Measurements from ENCODE around the gene PSME3IP1.

GRCh38 chr16:57133886-57134285 is 52.0 kb downstream of the PSME3IP1 start:
- TF ChIP-seq POLR2A (IDR thresholded peaks at IDR 0.05; ENCODE audit: low read depth, low read length) (no peak), TAF1 (IDR thresholded peaks at IDR 0.05; ENCODE audit: borderline replicate concordance, low read depth, low read length) (no peak)

All from GM12892 (cell line).